Activated T-cell treated with anti-CD3 and anti-CD28 coated beads, Interleukin-2, amount 50 U/mL, for 4 hours (primary cell): ENCODE measurements around the gene NKPD1. TPM values are rescaled to one million over a fixed set of nuclear protein-coding genes. Genes with fewer than 3 reads are reported as not detected.

Source experiments
- ATAC-seq, 2 donors: fragments of 200-7000 bp; cut with Tn5 transposase; one replicate each; pipeline ENCODE4 v1.10.0; 2021
- DNase-seq: peaks from one replicate; pipeline ENCODE4 v3.0.0-alpha.2; 2020
- H3K27me3 Mint-ChIP-seq: one replicate; pipeline ENCODE4 v1.8.0; 2021; ENCODE audit warnings: low read depth, mixed read lengths
- H3K36me3 Mint-ChIP-seq: one replicate; pipeline ENCODE4 v1.8.0; 2022; ENCODE audit warnings: mixed read lengths; ENCODE audit not compliant: insufficient read depth
- H3K4me1 Mint-ChIP-seq: one replicate; pipeline ENCODE4 v1.8.0; 2021; ENCODE audit warnings: low read depth, mixed read lengths
- H3K4me3 Mint-ChIP-seq: one replicate; pipeline ENCODE4 v1.8.0; 2021; ENCODE audit warnings: mild to moderate bottlenecking, moderate library complexity, mixed read lengths
- H3K9me3 Mint-ChIP-seq: one replicate; pipeline ENCODE4 v1.8.0; 2021; ENCODE audit warnings: mixed read lengths
- total RNA-seq, 3 donors: library from RNA; stranded (reverse); gene quantifications; one replicate each; pipeline ENCODE4 v1.2.1, GENCODE V29; 2021

Gene NKPD1
- total RNA-seq, 3 donors from 2014 or later: 0.30 to 0.45 (median 0.33) TPM

- ATAC-seq: no peak
- Mint-ChIP-seq H3K9me3 (no peaks in the 10 kb centered on the region), H3K4me1 (no peaks in the 10 kb centered on the region), H3K4me3 (no peak overlapping the region), H3K36me3 (peaks cover 11% of the 10 kb centered on the region), H3K27me3 (no peaks in the 10 kb centered on the region)
- DNase-seq: no peak
Observed at GRCh38 chr19:45142726-45143110, 18.1 kb downstream of the NKPD1 start.

- Mint-ChIP-seq H3K9me3 (no peaks in the 10 kb centered on the region), H3K36me3 (peaks cover 11% of the 10 kb centered on the region), H3K4me3 (no peak overlapping the region), H3K27me3 (no peaks in the 10 kb centered on the region), H3K4me1 (no peaks in the 10 kb centered on the region)
- DNase-seq: no peak
- no peak for ATAC-seq
Observed at GRCh38 chr19:45142016-45142725, 18.6 kb downstream of the NKPD1 start.

GRCh38 chr19:45141203-45141900, 19.4 kb downstream of the NKPD1 start:
- H3K4me3 Mint-ChIP-seq: no peak overlapping the region
- peaks cover 11% of the 10 kb centered on the region for H3K36me3 Mint-ChIP-seq
- no peaks in the 10 kb centered on the region for H3K9me3 Mint-ChIP-seq
- ATAC-seq (no peak), DNase-seq (no peak)
- no peaks in the 10 kb centered on the region for H3K4me1 Mint-ChIP-seq
- H3K27me3 Mint-ChIP-seq: no peaks in the 10 kb centered on the region

- peaks cover 11% of the 10 kb centered on the region for H3K36me3 Mint-ChIP-seq
- DNase-seq (no peak), ATAC-seq (no peak)
- no peaks in the 10 kb centered on the region for H3K4me1 Mint-ChIP-seq
- H3K27me3 Mint-ChIP-seq: no peaks in the 10 kb centered on the region
- H3K4me3 Mint-ChIP-seq: no peak overlapping the region
- no peaks in the 10 kb centered on the region for H3K9me3 Mint-ChIP-seq
Observed at GRCh38 chr19:45140533-45140932, 20.2 kb downstream of the NKPD1 start.

GRCh38 chr19:45140144-45140503, 20.7 kb downstream of the NKPD1 start:
- Mint-ChIP-seq H3K4me1 (no peaks in the 10 kb centered on the region), H3K4me3 (no peak overlapping the region), H3K27me3 (no peaks in the 10 kb centered on the region), H3K9me3 (no peaks in the 10 kb centered on the region), H3K36me3 (peaks cover 11% of the 10 kb centered on the region)
- ATAC-seq (no peak), DNase-seq (no peak)

GRCh38 chr19:45139286-45140143, 21.3 kb downstream of the NKPD1 start:
- H3K36me3 Mint-ChIP-seq: peaks cover 11% of the 10 kb centered on the region
- H3K27me3 Mint-ChIP-seq: no peaks in the 10 kb centered on the region
- no peak for DNase-seq
- no peaks in the 10 kb centered on the region for H3K4me1 Mint-ChIP-seq
- no peak overlapping the region for H3K4me3 Mint-ChIP-seq
- no peaks in the 10 kb centered on the region for H3K9me3 Mint-ChIP-seq
- no peak for ATAC-seq

- Mint-ChIP-seq H3K36me3 (peaks cover 14% of the 10 kb centered on the region), H3K9me3 (no peaks in the 10 kb centered on the region), H3K4me1 (peaks cover 9% of the 10 kb centered on the region), H3K4me3 (no peak overlapping the region), H3K27me3 (no peaks in the 10 kb centered on the region)
- ATAC-seq: no peak
- no peak for DNase-seq
Observed at GRCh38 chr19:45138303-45138751, 22.5 kb downstream of the NKPD1 start.

GRCh38 chr19:45137179-45137761, 23.5 kb downstream of the NKPD1 start:
- no peak for ATAC-seq
- Mint-ChIP-seq H3K4me3 (no peak overlapping the region), H3K27me3 (no peaks in the 10 kb centered on the region), H3K9me3 (no peaks in the 10 kb centered on the region), H3K4me1 (peaks cover 9% of the 10 kb centered on the region), H3K36me3 (peaks cover 5% of the 10 kb centered on the region)
- no peak for DNase-seq

- Mint-ChIP-seq H3K4me3 (no peak overlapping the region), H3K9me3 (no peaks in the 10 kb centered on the region), H3K36me3 (peaks cover 5% of the 10 kb centered on the region), H3K4me1 (peaks cover 9% of the 10 kb centered on the region), H3K27me3 (no peaks in the 10 kb centered on the region)
- ATAC-seq (no peak), DNase-seq (no peak)
Observed at GRCh38 chr19:45136507-45137178, 24.1 kb downstream of the NKPD1 start.

- Mint-ChIP-seq H3K9me3 (no peaks in the 10 kb centered on the region), H3K4me3 (no peak overlapping the region), H3K27me3 (no peaks in the 10 kb centered on the region), H3K4me1 (peaks cover 12% of the 10 kb centered on the region), H3K36me3 (peaks cover 3% of the 10 kb centered on the region)
- no peak for ATAC-seq
- DNase-seq: no peak
Observed at GRCh38 chr19:45135176-45135885, 25.5 kb downstream of the NKPD1 start.

- Mint-ChIP-seq H3K4me1 (peaks cover 12% of the 10 kb centered on the region), H3K27me3 (no peaks in the 10 kb centered on the region), H3K36me3 (peaks cover 3% of the 10 kb centered on the region), H3K9me3 (no peaks in the 10 kb centered on the region), H3K4me3 (no peak overlapping the region)
- no peak for ATAC-seq
- no peak for DNase-seq
Observed at GRCh38 chr19:45133661-45134060, 27.1 kb downstream of the NKPD1 start.

GRCh38 chr19:45130888-45131615, 29.7 kb downstream of the NKPD1 start:
- Mint-ChIP-seq H3K4me1 (peaks cover 13% of the 10 kb centered on the region), H3K4me3 (no peak overlapping the region), H3K27me3 (no peaks in the 10 kb centered on the region), H3K9me3 (no peaks in the 10 kb centered on the region), H3K36me3 (peaks cover 3% of the 10 kb centered on the region)
- peak; percentile 26 for DNase-seq
- ATAC-seq: peak in 1 of 2 donors; percentile 21

GRCh38 chr19:45130236-45130635, 30.5 kb downstream of the NKPD1 start:
- Mint-ChIP-seq H3K27me3 (no peaks in the 10 kb centered on the region), H3K36me3 (peaks cover 3% of the 10 kb centered on the region), H3K9me3 (no peaks in the 10 kb centered on the region), H3K4me3 (no peak overlapping the region), H3K4me1 (peaks cover 19% of the 10 kb centered on the region)
- DNase-seq (no peak), ATAC-seq (no peak)
